ENCODE measurements around the gene ACSS1.

ACSS1 gene

DNA sequence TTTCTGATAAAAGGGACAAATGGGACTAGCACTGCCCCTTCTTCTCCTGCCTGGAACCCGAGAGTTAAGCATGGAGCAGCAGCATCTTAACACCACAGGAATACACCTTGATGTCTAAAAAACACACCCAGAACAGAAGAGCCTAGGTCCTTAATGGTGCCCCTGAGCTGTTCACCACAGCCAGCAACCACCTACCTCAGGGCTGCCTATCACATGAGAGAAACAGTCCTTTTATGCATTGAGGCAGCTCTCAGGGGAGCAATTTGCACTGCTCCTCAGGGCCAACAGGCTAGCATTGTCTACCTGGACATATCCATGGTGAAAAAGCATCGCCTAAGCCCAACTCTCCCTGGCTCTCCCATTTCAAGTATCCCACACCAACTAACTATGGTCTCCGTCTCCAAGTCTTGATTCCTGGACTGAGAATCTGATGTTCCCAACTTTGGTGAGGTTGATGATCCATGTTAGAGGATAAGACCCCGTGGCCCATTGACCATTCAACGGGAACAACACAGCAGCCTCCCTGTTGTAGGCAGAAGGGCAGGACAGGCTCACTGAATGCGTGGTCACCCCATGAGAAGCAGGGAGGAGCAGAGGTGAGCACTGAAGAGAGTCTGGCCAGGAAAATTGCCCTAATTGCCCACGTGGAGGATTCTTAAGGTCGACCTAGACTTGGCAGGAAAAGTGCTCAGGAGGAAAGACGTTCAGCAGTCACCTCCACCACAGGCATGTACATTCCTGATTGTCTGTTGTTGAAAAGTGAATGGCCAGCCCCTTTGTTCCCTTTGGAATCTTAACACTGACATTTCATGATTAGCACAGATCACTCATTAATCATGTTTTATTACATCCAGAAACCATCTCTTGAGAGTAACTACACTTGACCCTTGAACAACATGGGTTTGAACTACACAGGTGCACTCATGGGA is 61.2 kb downstream of the ACSS1 start:
- no peak overlapping the region for H3K4me2 ChIP-seq (ENCODE audit: low read length)
- H3K27me3 ChIP-seq (ENCODE audit: control insufficient read depth, low read length) = peaks cover 46% of the 10 kb centered on the region
- no peak overlapping the region for H3K4me3 ChIP-seq (ENCODE audit: low read length)
- H3K9me3 ChIP-seq (ENCODE audit: control insufficient read depth, insufficient read depth, low read length) = no peaks in the 10 kb centered on the region
- H3K27ac ChIP-seq (ENCODE audit: low read depth, low read length) = no peak overlapping the region
- TF ChIP-seq EZH2phosphoT487 (IDR thresholded peaks at IDR 0.05; ENCODE audit: borderline replicate concordance, low read length) (no peak), CTCF (IDR thresholded peaks at IDR 0.05; ENCODE audit: low read depth, low read length, poor library complexity, severe bottlenecking) (no peak)
- no peaks in the 10 kb centered on the region for H4K20me1 ChIP-seq (ENCODE audit: control insufficient read depth, insufficient read depth, low read depth, low read length)
- peaks cover 8% of the 10 kb centered on the region for H3K79me2 ChIP-seq (ENCODE audit: control insufficient read depth, low read length)
- H3F3A ChIP-seq (ENCODE audit: control insufficient read depth, insufficient read depth) = no peaks in the 10 kb centered on the region
- H3K36me3 ChIP-seq (ENCODE audit: control insufficient read depth, low read length) = peaks cover 5% of the 10 kb centered on the region; the same call in 1 of the 2 replicates
- H3K9me2 ChIP-seq (replicated peaks; ENCODE audit: control insufficient read depth, low read length) = no peaks in the 10 kb centered on the region
- H3K4me1 ChIP-seq (ENCODE audit: control insufficient read depth, low read length) = peaks cover 25% of the 10 kb centered on the region

- H3K27ac ChIP-seq (ENCODE audit: low read depth, low read length) = no peak overlapping the region
- TF ChIP-seq EZH2phosphoT487 (IDR thresholded peaks at IDR 0.05; ENCODE audit: borderline replicate concordance, low read length) = no peak
- TF ChIP-seq CTCF (IDR thresholded peaks at IDR 0.05; ENCODE audit: low read depth, low read length, poor library complexity, severe bottlenecking) = no peak
These were observed 62.0 kb downstream of the ACSS1 start for GRCh38 chr20:24995741-24996448.

DNA sequence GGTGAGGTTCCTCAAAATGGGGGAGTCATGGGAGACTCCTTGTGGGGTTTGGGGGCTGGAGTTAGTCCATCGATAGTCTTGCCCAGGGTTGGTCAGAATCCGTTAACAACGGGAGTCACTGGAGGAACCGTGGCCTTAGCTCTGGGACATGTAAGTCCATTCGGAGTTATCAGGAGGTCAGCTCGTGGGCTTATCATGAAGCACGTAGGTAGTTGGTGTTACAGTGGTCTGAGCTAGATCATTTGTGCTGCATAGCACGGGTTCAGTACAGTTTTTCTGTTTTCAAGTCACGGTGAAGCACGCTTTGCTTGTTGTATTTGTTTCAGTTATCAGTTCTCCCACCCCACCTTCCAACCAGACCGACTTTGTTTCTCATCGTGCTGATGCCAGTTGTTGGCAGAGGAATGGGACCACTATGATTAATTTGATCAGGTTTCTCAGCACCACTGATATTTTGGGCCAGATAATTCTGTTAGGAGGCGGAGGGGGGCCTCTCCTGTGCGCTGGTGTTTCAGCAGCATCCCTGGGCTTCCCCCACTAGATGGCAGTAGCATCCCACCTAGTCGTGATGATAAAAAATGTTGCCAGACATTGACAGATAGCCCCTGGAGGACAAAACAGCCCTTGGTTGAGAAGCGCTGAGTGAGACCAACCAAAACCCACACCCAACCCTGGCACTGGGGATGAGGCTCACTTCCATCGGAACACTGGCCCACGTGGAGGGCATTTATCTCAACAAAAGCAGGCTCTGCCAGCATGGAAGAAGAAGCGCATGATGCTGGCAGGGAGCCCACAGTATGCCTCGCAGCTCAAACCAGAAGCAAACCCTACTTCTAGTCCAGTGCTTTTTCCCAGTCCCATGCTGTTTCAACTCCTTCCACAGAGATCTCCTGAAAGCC is 63.2 kb downstream of the ACSS1 start:
- Histone ChIP-seq H3K79me2 (ENCODE audit: control insufficient read depth, low read length) (peaks cover 28% of the 10 kb centered on the region), H3F3A (ENCODE audit: control insufficient read depth, insufficient read depth) (no peaks in the 10 kb centered on the region), H4K20me1 (ENCODE audit: control insufficient read depth, insufficient read depth, low read depth, low read length) (peaks cover 6% of the 10 kb centered on the region; the same call in 1 of the 2 replicates), H3K4me1 (ENCODE audit: control insufficient read depth, low read length) (peaks cover 40% of the 10 kb centered on the region), H3K9me3 (ENCODE audit: control insufficient read depth, insufficient read depth, low read length) (no peaks in the 10 kb centered on the region), H3K36me3 (ENCODE audit: control insufficient read depth, low read length) (peaks cover 10% of the 10 kb centered on the region; the same call in 1 of the 2 replicates), H3K27ac (ENCODE audit: low read depth, low read length) (no peak overlapping the region), H3K9me2 (replicated peaks; ENCODE audit: control insufficient read depth, low read length) (no peaks in the 10 kb centered on the region), H3K4me3 (ENCODE audit: low read length) (no peak overlapping the region), H3K4me2 (ENCODE audit: low read length) (no peak overlapping the region), H3K27me3 (ENCODE audit: control insufficient read depth, low read length) (peaks cover 39% of the 10 kb centered on the region)
- TF ChIP-seq CTCF (IDR thresholded peaks at IDR 0.05; ENCODE audit: low read depth, low read length, poor library complexity, severe bottlenecking) (peak; percentile 89), EZH2phosphoT487 (IDR thresholded peaks at IDR 0.05; ENCODE audit: borderline replicate concordance, low read length) (no peak)

More at GRCh38 chr20:24995741-24996448, 62.0 kb downstream of the ACSS1 start:
- H3K27me3 ChIP-seq (ENCODE audit: control insufficient read depth, low read length) = peaks cover 46% of the 10 kb centered on the region
- H3K4me2 ChIP-seq (ENCODE audit: low read length) = no peak overlapping the region
- H3K4me1 ChIP-seq (ENCODE audit: control insufficient read depth, low read length) = peaks cover 33% of the 10 kb centered on the region
- peaks cover 9% of the 10 kb centered on the region; the same call in 1 of the 2 replicates for H3K36me3 ChIP-seq (ENCODE audit: control insufficient read depth, low read length)
- H4K20me1 ChIP-seq (ENCODE audit: control insufficient read depth, insufficient read depth, low read depth, low read length) = peaks cover 3% of the 10 kb centered on the region; the same call in 1 of the 2 replicates
- H3F3A ChIP-seq (ENCODE audit: control insufficient read depth, insufficient read depth) = no peaks in the 10 kb centered on the region
- H3K9me2 ChIP-seq (replicated peaks; ENCODE audit: control insufficient read depth, low read length) = no peaks in the 10 kb centered on the region
- peaks cover 16% of the 10 kb centered on the region for H3K79me2 ChIP-seq (ENCODE audit: control insufficient read depth, low read length)
- no peaks in the 10 kb centered on the region for H3K9me3 ChIP-seq (ENCODE audit: control insufficient read depth, insufficient read depth, low read length)
- H3K4me3 ChIP-seq (ENCODE audit: low read length) = no peak overlapping the region

Data from DOHH2 (cell line).